ENCODE results near the gene GPBAR1. TPM values are rescaled to one million over a fixed set of nuclear protein-coding genes. Genes with fewer than 3 reads are reported as not detected.

GPBAR1 gene
- total RNA-seq, 1 experiment from 2014 or later = 0.30 TPM

GRCh38 chr2:218262631-218263586 lies 2.1 kb downstream of the GPBAR1 start:
- intact Hi-C loops (cut with micrococcal nuclease; ENCODE audit: unreplicated experiment) = no loop called here
- ChIA-PET POLR2A (ENCODE audit: low non-redundant PET) (no interaction called here), CTCF (no interaction called here)
- H3K27me3 ChIP-seq (replicated peaks; ENCODE audit: insufficient read depth, low read depth, low read length, poor library complexity) = no peaks in the 10 kb centered on the region
- no TSS peak for BruUV-seq (replicated peaks)
- no peaks in the 10 kb centered on the region for H3K9me3 ChIP-seq (ENCODE audit: low read depth, low read length, poor library complexity, severe bottlenecking)
- DNase-seq (ENCODE audit: low spot score) = no peak
- no peak overlapping the region for H3K4me3 ChIP-seq (ENCODE audit: low read depth, low read length, poor library complexity, severe bottlenecking)
- TF ChIP-seq CTCF (conservative IDR thresholded peaks at IDR 0.05; ENCODE audit: low read depth, low read length) = no peak
- TF ChIP-seq EZH2 (IDR thresholded peaks at IDR 0.05; ENCODE audit: borderline replicate concordance, low read depth, low read length, poor library complexity, severe bottlenecking) = no peak
- H3K27ac ChIP-seq (ENCODE audit: low read depth, low read length, poor library complexity, severe bottlenecking) = no peak overlapping the region
- peaks cover 15% of the 10 kb centered on the region for H3K4me1 ChIP-seq (ENCODE audit: insufficient read depth, low read length, poor library complexity, severe bottlenecking)
- peaks cover 26% of the 10 kb centered on the region for H3K36me3 ChIP-seq (ENCODE audit: insufficient read depth, low read length, poor library complexity, severe bottlenecking)

- TF ChIP-seq EZH2 (IDR thresholded peaks at IDR 0.05; ENCODE audit: borderline replicate concordance, low read depth, low read length, poor library complexity, severe bottlenecking) (no peak), CTCF (conservative IDR thresholded peaks at IDR 0.05; ENCODE audit: low read depth, low read length) (no peak)
- CTCF ChIA-PET = no interaction called here
- Histone ChIP-seq H3K27ac (ENCODE audit: low read depth, low read length, poor library complexity, severe bottlenecking) (no peak overlapping the region), H3K4me3 (ENCODE audit: low read depth, low read length, poor library complexity, severe bottlenecking) (no peak overlapping the region), H3K4me1 (ENCODE audit: insufficient read depth, low read length, poor library complexity, severe bottlenecking) (peaks cover 15% of the 10 kb centered on the region), H3K9me3 (ENCODE audit: low read depth, low read length, poor library complexity, severe bottlenecking) (no peaks in the 10 kb centered on the region), H3K27me3 (replicated peaks; ENCODE audit: insufficient read depth, low read depth, low read length, poor library complexity) (no peaks in the 10 kb centered on the region), H3K36me3 (ENCODE audit: insufficient read depth, low read length, poor library complexity, severe bottlenecking) (peaks cover 26% of the 10 kb centered on the region)
- POLR2A ChIA-PET (ENCODE audit: low non-redundant PET) = no interaction called here
- DNase-seq (ENCODE audit: low spot score) = no peak
- intact Hi-C loops (cut with micrococcal nuclease; ENCODE audit: unreplicated experiment) = no loop called here
- BruUV-seq (replicated peaks) = TSS peak; percentile 24
Measured at GRCh38 chr2:218263817-218264641, 3.2 kb downstream of the GPBAR1 start.

GRCh38 chr2:218264773-218265561 lies 4.2 kb downstream of the GPBAR1 start:
- H3K4me1 ChIP-seq (ENCODE audit: insufficient read depth, low read length, poor library complexity, severe bottlenecking) = peaks cover 15% of the 10 kb centered on the region
- H3K27ac ChIP-seq (ENCODE audit: low read depth, low read length, poor library complexity, severe bottlenecking) = no peak overlapping the region
- no TSS peak for BruUV-seq (replicated peaks)
- ChIA-PET CTCF (no interaction called here), POLR2A (ENCODE audit: low non-redundant PET) (no interaction called here)
- no peak for TF ChIP-seq EZH2 (IDR thresholded peaks at IDR 0.05; ENCODE audit: borderline replicate concordance, low read depth, low read length, poor library complexity, severe bottlenecking)
- no peak for TF ChIP-seq CTCF (conservative IDR thresholded peaks at IDR 0.05; ENCODE audit: low read depth, low read length)
- peaks cover 26% of the 10 kb centered on the region for H3K36me3 ChIP-seq (ENCODE audit: insufficient read depth, low read length, poor library complexity, severe bottlenecking)
- H3K4me3 ChIP-seq (ENCODE audit: low read depth, low read length, poor library complexity, severe bottlenecking) = no peak overlapping the region
- H3K27me3 ChIP-seq (replicated peaks; ENCODE audit: insufficient read depth, low read depth, low read length, poor library complexity) = no peaks in the 10 kb centered on the region
- intact Hi-C loops (cut with micrococcal nuclease; ENCODE audit: unreplicated experiment) = no loop called here
- no peaks in the 10 kb centered on the region for H3K9me3 ChIP-seq (ENCODE audit: low read depth, low read length, poor library complexity, severe bottlenecking)
- no peak for DNase-seq (ENCODE audit: low spot score)

Data from A673 (cell line).